Neural crest cell (in vitro differentiated cells): Measurements from ENCODE around the gene DPEP2NB. TPM values are rescaled to one million over a fixed set of nuclear protein-coding genes. Genes with fewer than 3 reads are reported as not detected.

Source experiments
- DNase-seq: peaks from one replicate; pipeline ENCODE4 v3.0.0; 2021; ENCODE audit warnings: low read depth, mixed read lengths, low spot score
- H3K27ac Mint-ChIP-seq: one replicate; pipeline ENCODE4 v1.8.0; 2021; ENCODE audit warnings: mild to moderate bottlenecking, mixed read lengths; ENCODE audit not compliant: unreplicated experiment
- H3K27me3 Mint-ChIP-seq: 2 replicates; pipeline ENCODE4 v1.8.0; 2021; ENCODE audit warnings: low read depth, mild to moderate bottlenecking, mixed read lengths
- H3K36me3 Mint-ChIP-seq: 2 replicates; pipeline ENCODE4 v1.8.0; 2021; ENCODE audit warnings: low read depth, mild to moderate bottlenecking, mixed read lengths
- H3K4me1 Mint-ChIP-seq: 2 replicates; pipeline ENCODE4 v1.8.0; 2021; ENCODE audit warnings: mixed read lengths
- H3K4me3 Mint-ChIP-seq: one replicate; pipeline ENCODE4 v1.8.0; 2021; ENCODE audit warnings: mild to moderate bottlenecking, mixed read lengths
- H3K9me3 Mint-ChIP-seq: 2 replicates; pipeline ENCODE4 v1.8.0; 2021; ENCODE audit warnings: mixed read lengths
- CTCF ChIP-seq: fragments of 200-600 bp; sonication (generic); conservative IDR thresholded peaks from 2 replicates; pipeline ENCODE4 v1.5.0; 2021; ENCODE audit warnings: antibody characterized with exemption, mild to moderate bottlenecking
- total RNA-seq: library from RNA; stranded (reverse); gene quantifications from 2 replicates; pipeline ENCODE4 v1.2.1, GENCODE V29; 2021

DPEP2NB gene
- total RNA-seq, 1 donor from 2014 or later = not detected

- Mint-ChIP-seq H3K27me3 (no peaks in the 10 kb centered on the region), H3K36me3 (peaks cover 4% of the 10 kb centered on the region), H3K4me1 (no peaks in the 10 kb centered on the region), H3K9me3 (no peaks in the 10 kb centered on the region), H3K27ac (no peak overlapping the region), H3K4me3 (no peak overlapping the region)
- TF ChIP-seq CTCF = no peak
- no peak for DNase-seq
Measured at GRCh38 chr16:68055395-68055794, 39.7 kb upstream of the DPEP2NB start.

DNA sequence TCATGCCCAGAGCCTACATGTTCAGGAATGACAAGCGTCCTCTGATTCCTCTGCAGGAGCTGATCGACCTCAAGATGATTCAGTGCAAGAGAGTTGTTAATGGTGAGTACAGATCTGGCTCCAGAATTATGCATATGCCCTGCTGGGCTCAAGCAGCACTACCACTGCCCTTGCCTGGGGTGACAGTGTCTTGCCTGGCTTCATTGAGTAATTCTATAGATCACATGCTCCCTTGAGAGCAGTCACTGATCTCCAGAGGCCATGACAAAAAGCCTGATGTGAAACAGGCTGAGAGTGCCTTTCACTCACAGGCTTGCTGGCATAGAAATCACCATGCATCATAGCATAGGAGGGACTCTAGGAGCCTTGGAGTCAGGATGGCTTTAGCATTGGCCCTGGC is 33.7 kb upstream of the DPEP2NB start:
- Mint-ChIP-seq H3K4me1 (no peaks in the 10 kb centered on the region), H3K27me3 (no peaks in the 10 kb centered on the region), H3K9me3 (no peaks in the 10 kb centered on the region), H3K27ac (no peak overlapping the region), H3K4me3 (no peak overlapping the region), H3K36me3 (peaks cover 7% of the 10 kb centered on the region)
- no peak for TF ChIP-seq CTCF
- no peak for DNase-seq

GRCh38 chr16:68047987-68048386 is 32.3 kb upstream of the DPEP2NB start:
- no peaks in the 10 kb centered on the region for H3K4me1 Mint-ChIP-seq
- no peak for TF ChIP-seq CTCF
- H3K9me3 Mint-ChIP-seq = no peaks in the 10 kb centered on the region
- no peak overlapping the region for H3K27ac Mint-ChIP-seq
- no peaks in the 10 kb centered on the region for H3K27me3 Mint-ChIP-seq
- peaks cover 3% of the 10 kb centered on the region for H3K36me3 Mint-ChIP-seq
- H3K4me3 Mint-ChIP-seq = no peak overlapping the region
- DNase-seq = no peak

DNA sequence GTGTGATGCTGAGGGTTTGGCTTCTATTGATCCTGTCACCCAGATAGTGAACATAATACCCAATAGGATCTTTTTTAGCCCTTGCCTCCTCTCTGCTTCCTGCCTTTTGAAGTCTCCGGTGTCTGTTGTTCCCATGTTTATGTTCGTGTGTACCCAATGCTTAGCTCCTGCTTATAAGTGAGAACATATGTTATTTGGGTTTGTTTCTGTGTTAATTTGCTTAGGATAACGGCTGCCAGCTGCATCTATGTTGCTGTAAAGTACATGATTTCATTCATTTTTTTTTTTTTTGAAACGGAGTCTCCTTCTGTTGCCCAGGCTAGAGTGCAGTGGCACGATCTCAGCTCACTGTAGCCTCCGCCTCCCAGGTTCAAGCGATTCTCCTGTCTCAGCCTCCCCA is 30.4 kb upstream of the DPEP2NB start:
- Mint-ChIP-seq H3K36me3 (peaks cover 3% of the 10 kb centered on the region), H3K4me3 (no peak overlapping the region), H3K27me3 (no peaks in the 10 kb centered on the region), H3K9me3 (no peaks in the 10 kb centered on the region), H3K27ac (no peak overlapping the region), H3K4me1 (no peaks in the 10 kb centered on the region)
- no peak for TF ChIP-seq CTCF
- no peak for DNase-seq

- no peaks in the 10 kb centered on the region for H3K27me3 Mint-ChIP-seq
- H3K4me1 Mint-ChIP-seq = no peaks in the 10 kb centered on the region
- H3K36me3 Mint-ChIP-seq = peaks cover 6% of the 10 kb centered on the region
- no peak for DNase-seq
- H3K27ac Mint-ChIP-seq = no peak overlapping the region
- no peaks in the 10 kb centered on the region for H3K9me3 Mint-ChIP-seq
- no peak for TF ChIP-seq CTCF
- no peak overlapping the region for H3K4me3 Mint-ChIP-seq
Measured at GRCh38 chr16:68041783-68042182, 26.1 kb upstream of the DPEP2NB start.
